NCI-H526 treated with DMSO at 0.1 percent for 48 hours (cell line): ENCODE data around the gene ITPR1.

ENCODE experiments used
- DNase-seq: peaks from one replicate; lab custom pipeline; 2025; lab: John Stamatoyannopoulos, UW

Gene ITPR1

GRCh38 chr3:4814305-4814903 is 321.3 kb downstream of the ITPR1 start:
- DNase-seq = no peak

GRCh38 chr3:4814904-4815574 is 321.9 kb downstream of the ITPR1 start:
- no peak for DNase-seq

GRCh38 chr3:4816306-4816705 is 323.2 kb downstream of the ITPR1 start:
- DNase-seq = no peak

- DNase-seq = no peak
Observed at GRCh38 chr3:4816718-4817117, 323.6 kb downstream of the ITPR1 start.

GRCh38 chr3:4817128-4817527 is 324.0 kb downstream of the ITPR1 start:
- DNase-seq = no peak

- no peak for DNase-seq
Observed at GRCh38 chr3:4818164-4818563, 325.0 kb downstream of the ITPR1 start.

GRCh38 chr3:4818986-4819693 is 326.0 kb downstream of the ITPR1 start:
- DNase-seq = no peak

- DNase-seq = no peak
Observed at GRCh38 chr3:4819746-4820145, 326.6 kb downstream of the ITPR1 start.

- DNase-seq = no peak
Observed at GRCh38 chr3:4820296-4821121, 327.4 kb downstream of the ITPR1 start.

- no peak for DNase-seq
Observed at GRCh38 chr3:4821338-4821737, 328.2 kb downstream of the ITPR1 start.

- no peak for DNase-seq
Observed at GRCh38 chr3:4821975-4822374, 328.8 kb downstream of the ITPR1 start.

GRCh38 chr3:4822568-4822967 is 329.4 kb downstream of the ITPR1 start:
- DNase-seq = no peak

GRCh38 chr3:4823385-4823784 is 330.2 kb downstream of the ITPR1 start:
- no peak for DNase-seq

GRCh38 chr3:4823986-4824925 is 331.1 kb downstream of the ITPR1 start:
- no peak for DNase-seq

- no peak for DNase-seq
Observed at GRCh38 chr3:4824926-4825325, 331.8 kb downstream of the ITPR1 start.

- no peak for DNase-seq
Observed at GRCh38 chr3:4825436-4826236, 332.5 kb downstream of the ITPR1 start.

GRCh38 chr3:4826237-4827100 is 333.3 kb downstream of the ITPR1 start:
- DNase-seq = no peak

GRCh38 chr3:4827767-4828166 is 334.6 kb downstream of the ITPR1 start:
- no peak for DNase-seq

- DNase-seq = no peak
Observed at GRCh38 chr3:4828279-4829030, 335.3 kb downstream of the ITPR1 start.
